Ascending aorta (tissue), 2 donors: ENCODE results near the gene LIPG. TPM values are rescaled to one million over a fixed set of nuclear protein-coding genes. Genes with fewer than 3 reads are reported as not detected.
"Not testable (repeated sequence)": the region's sequence is repeated elsewhere in the genome, so short reads cannot be mapped to it uniquely, and the experiment has no call there.

ENCODE experiments used
- DNase-seq, 2 donors: peaks; one replicate each; pipeline ENCODE4 v3.0.0-alpha.2; 2019; ENCODE audit warnings: low spot score in 2 of 2
- H3K27ac ChIP-seq, 2 donors: fragments of 200-600 bp; sonication (generic); one replicate each; pipeline ENCODE4 v1.5.1; 2016 to 2017; ENCODE audit warnings: mild to moderate bottlenecking in 1 of 2
- H3K27me3 ChIP-seq: fragments of 200-600 bp; sonication (generic); one replicate; pipeline ENCODE4 v1.5.1; 2017
- H3K36me3 ChIP-seq, 2 donors: fragments of 200-600 bp; sonication (generic); one replicate each; pipeline ENCODE4 v1.5.1; 2016
- H3K4me1 ChIP-seq, 2 donors: fragments of 200-600 bp; sonication (generic); one replicate each; pipeline ENCODE4 v1.5.1; 2016 to 2017; ENCODE audit warnings: mild to moderate bottlenecking in 1 of 2
- H3K4me3 ChIP-seq, 2 donors: fragments of 200-600 bp; sonication (generic); one replicate each; pipeline ENCODE4 v1.5.1; 2016 to 2017; ENCODE audit warnings: mild to moderate bottlenecking in 1 of 2
- H3K9me3 ChIP-seq, 2 donors: fragments of 200-600 bp; sonication (generic); one replicate each; pipeline ENCODE4 v1.5.1; 2016
- intact Hi-C: fragments of 100-400 bp; cut with DNase I; formaldehyde crosslinking; loops from one replicate; pipeline ENCODE4 v1.15.1; 2023
- total RNA-seq: library from RNA; depleted of rRNA; stranded (reverse); fragments of >200 nt; gene quantifications from one replicate; pipeline ENCODE4 v1.1.0, GENCODE V29; 2016
- TF ChIP-seq, protein P1 (sequence below), 3 experiments: fragments of 200-600 bp in 2 of 3; fragments of 450-650 bp in 1 of 3; sonication (generic) in 2 of 3; IDR thresholded peaks; one replicate each; pipeline ENCODE4 v1.5.1; 2016 to 2019; ENCODE audit warnings: antibody characterized with exemption in 3 of 3, mild to moderate bottlenecking in 1 of 3, moderate library complexity in 1 of 3

LIPG gene
- total RNA-seq, 1 donor from 2014 or later, result 1.6 TPM

DNA sequence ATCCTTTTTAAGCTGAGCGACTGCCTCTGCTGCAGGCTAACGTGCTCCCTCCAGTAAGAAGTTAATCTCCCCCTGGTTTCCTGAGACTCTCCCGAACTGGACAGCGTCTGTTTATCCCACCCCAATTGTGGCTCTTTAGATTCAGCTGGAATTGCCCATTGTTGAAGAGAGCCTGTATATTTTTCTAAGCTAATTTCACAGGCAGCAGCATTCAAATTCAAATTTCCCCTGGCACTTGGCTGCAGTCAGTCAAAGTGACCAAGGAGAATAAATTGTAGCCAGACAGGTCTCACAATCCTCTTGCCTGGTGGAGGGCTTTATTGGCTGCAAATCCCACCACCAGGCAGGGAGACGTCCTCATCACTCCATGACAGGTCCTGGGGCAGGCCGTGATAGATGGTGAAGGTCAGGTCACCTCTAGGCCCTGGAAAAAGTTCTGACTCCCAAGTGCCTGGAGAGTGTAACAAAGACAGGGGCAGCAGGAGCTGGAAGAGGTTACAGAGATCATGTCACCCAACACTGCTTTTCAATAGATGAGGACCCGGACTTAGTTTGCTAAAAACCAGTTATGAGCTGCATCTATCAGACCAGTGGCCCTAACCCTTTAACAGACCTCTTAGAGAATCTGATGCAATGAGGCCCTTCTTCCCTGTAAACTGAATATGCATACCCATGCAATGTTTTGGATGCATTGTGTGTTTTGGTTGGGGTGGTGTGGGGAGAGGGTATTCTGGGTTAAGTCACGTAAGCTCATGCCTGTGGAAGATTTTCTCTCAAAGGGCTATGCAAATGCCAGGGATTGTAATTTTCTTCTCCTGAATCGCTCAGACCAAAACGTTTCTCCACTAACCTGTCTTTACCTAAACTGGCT is 42.5 kb upstream of the LIPG start:
- H3K4me1 ChIP-seq, result no peaks in the 10 kb centered on the region
- DNase-seq, result peak in 1 of 2 donors; percentile 34
- H3K27me3 ChIP-seq, result no peaks in the 10 kb centered on the region
- no peaks in the 10 kb centered on the region for H3K9me3 ChIP-seq
- H3K4me3 ChIP-seq, result no peak overlapping the region
- H3K27ac ChIP-seq, result no peak overlapping the region
- intact Hi-C loops, result no loop called here
- no peaks in the 10 kb centered on the region for H3K36me3 ChIP-seq
- TF ChIP-seq, protein P1, sequence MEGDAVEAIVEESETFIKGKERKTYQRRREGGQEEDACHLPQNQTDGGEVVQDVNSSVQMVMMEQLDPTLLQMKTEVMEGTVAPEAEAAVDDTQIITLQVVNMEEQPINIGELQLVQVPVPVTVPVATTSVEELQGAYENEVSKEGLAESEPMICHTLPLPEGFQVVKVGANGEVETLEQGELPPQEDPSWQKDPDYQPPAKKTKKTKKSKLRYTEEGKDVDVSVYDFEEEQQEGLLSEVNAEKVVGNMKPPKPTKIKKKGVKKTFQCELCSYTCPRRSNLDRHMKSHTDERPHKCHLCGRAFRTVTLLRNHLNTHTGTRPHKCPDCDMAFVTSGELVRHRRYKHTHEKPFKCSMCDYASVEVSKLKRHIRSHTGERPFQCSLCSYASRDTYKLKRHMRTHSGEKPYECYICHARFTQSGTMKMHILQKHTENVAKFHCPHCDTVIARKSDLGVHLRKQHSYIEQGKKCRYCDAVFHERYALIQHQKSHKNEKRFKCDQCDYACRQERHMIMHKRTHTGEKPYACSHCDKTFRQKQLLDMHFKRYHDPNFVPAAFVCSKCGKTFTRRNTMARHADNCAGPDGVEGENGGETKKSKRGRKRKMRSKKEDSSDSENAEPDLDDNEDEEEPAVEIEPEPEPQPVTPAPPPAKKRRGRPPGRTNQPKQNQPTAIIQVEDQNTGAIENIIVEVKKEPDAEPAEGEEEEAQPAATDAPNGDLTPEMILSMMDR (IDR thresholded peaks at IDR 0.05), result no peak

DNA sequence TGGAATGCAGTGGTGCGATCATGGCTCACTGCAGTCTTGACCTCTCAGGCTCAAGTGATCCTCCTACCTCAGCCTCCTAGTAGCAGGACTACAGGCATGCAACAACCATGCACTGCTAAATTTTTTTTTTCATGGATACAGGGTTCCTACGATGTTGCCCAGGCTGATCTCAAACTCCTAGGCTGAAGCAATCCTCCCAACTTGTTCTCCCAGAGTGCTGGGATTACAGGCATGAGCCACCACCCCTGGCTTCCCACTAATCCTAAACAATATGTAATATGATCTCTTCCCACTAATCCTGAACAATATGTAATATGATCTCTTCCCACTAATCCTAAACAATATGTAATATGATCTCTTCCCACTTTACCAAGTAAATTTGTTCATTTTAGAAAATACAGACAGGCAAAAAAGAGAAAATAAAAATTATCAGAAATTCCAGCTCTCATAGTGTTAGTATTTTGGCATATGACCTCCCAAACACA is 41.2 kb upstream of the LIPG start:
- Histone ChIP-seq H3K27me3 (no peaks in the 10 kb centered on the region), H3K36me3 (no peaks in the 10 kb centered on the region), H3K9me3 (no peaks in the 10 kb centered on the region), H3K4me3 (no peak overlapping the region), H3K4me1 (no peaks in the 10 kb centered on the region), H3K27ac (no peak overlapping the region)
- TF ChIP-seq, protein P1 (IDR thresholded peaks at IDR 0.05), result no peak
- intact Hi-C loops, result no loop called here
- DNase-seq, result peak in 1 of 2 donors; percentile 24

DNA sequence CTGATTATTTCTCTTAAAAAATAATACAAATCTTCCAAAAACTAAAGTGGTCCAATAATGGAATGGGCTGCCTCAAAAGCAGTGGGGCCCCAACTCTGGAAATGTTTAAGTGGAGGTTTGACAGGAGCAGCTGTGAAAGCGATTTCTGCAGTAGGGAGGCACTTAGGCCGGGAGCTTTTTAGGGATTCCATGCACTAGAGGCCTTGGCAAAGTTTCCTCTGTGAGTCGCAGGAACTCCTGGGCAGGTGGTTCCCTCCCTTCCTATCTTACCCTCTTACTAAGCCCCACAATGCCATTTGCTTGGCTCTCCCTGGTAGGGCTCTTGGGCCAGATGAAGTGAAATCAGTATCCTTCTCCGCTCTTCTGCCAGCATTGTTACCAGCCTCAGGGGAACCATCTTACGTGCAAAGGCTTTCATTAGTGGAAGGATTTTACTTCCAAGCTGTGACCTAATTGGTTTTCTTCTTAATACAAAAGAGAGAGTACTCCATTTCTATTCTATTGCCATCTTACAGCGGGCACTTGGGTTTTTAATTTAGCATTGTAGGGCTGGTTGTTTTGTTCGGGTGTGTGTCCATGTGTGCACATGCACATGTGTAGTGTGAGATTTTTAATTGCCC is 40.5 kb upstream of the LIPG start:
- H3K4me1 ChIP-seq, result no peaks in the 10 kb centered on the region
- DNase-seq, result peak in 1 of 2 donors; percentile 35
- intact Hi-C loops, result no loop called here
- TF ChIP-seq, protein P1 (IDR thresholded peaks at IDR 0.05), result no peak
- H3K4me3 ChIP-seq, result no peak overlapping the region
- no peaks in the 10 kb centered on the region for H3K36me3 ChIP-seq
- no peak overlapping the region for H3K27ac ChIP-seq
- no peaks in the 10 kb centered on the region for H3K9me3 ChIP-seq
- H3K27me3 ChIP-seq, result no peaks in the 10 kb centered on the region

DNA sequence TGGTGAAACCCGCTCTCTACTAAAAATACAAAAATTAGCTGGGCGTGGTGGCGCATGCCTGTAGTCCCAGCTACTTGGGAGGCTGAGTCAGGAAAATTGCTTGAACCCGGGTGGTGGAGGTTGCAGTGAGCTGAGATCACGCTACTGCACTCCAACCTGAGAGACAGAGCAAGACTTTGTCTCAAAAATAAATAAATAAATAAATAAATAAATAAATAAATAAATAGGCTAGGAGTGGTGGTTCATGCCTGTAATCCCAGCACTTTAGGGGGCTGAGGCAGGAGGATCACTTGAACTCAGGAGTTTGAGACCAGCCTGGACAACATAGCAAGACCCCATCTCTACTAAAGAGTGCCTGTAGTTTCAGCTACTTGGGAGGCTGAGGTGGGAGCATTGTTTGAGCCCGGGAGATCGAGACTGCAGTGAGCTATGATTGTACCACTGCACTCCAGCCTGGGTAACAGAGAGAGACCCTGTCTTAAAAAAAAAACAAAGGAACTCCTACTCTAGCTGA is 38.2 kb upstream of the LIPG start:
- H3K4me1 ChIP-seq, intact Hi-C loops, H3K9me3 ChIP-seq, H3K36me3 ChIP-seq, H3K4me3 ChIP-seq, H3K27me3 ChIP-seq, H3K27ac ChIP-seq: not testable (repeated sequence)
- DNase-seq, result peak in 1 of 2 donors; percentile 25

DNA sequence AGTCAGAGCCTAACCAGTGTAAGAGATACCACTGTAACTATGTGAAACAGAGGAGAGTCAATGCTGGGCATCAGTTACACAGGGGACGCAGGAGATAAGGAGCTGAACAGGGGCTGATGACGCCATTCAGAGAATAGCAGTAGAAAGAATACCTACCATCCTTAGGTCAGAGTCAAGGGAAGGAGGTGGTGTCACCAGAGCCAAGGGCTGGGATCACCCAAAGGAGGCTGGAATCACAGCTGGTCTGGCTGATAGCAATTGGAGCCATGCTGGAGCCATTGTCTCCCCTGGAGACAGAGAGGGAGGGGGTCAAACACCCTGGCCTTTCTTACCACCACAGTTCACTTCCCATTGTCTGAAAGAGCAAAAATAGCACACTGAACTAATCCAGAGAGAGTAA is 37.5 kb upstream of the LIPG start:
- H3K4me3 ChIP-seq, result no peak overlapping the region
- TF ChIP-seq, protein P1 (IDR thresholded peaks at IDR 0.05), result no peak
- intact Hi-C loops, result no loop called here
- no peaks in the 10 kb centered on the region for H3K36me3 ChIP-seq
- H3K4me1 ChIP-seq, result no peaks in the 10 kb centered on the region
- peak in 1 of 2 donors; percentile 15 for DNase-seq
- no peaks in the 10 kb centered on the region for H3K9me3 ChIP-seq
- H3K27ac ChIP-seq, result no peak overlapping the region
- no peaks in the 10 kb centered on the region for H3K27me3 ChIP-seq

DNA sequence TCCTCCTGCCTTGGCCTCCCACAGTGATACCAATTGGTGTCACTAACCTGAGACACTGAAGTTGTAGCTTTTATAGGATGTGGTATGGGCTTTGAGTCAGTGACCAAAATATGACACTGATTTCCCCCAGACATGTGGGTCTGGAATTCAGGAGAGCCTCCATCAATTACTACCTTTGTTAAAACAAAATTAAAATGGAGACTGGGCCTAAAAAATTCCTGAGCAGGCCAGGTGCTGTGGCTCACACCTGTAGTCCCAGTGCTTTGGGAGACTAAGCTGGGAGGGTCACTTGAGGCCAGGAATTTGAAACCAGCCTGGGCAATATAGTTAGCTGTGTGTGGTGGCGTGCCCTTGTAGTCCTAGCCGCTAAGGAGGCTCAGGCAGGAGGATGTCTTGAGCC is 36.9 kb upstream of the LIPG start:
- Histone ChIP-seq H3K4me1 (no peaks in the 10 kb centered on the region), H3K36me3 (no peaks in the 10 kb centered on the region), H3K9me3 (no peaks in the 10 kb centered on the region), H3K4me3 (no peak overlapping the region), H3K27me3 (no peaks in the 10 kb centered on the region), H3K27ac (no peak overlapping the region)
- intact Hi-C loops, result no loop called here
- peak in 1 of 2 donors; percentile 2 for DNase-seq
- TF ChIP-seq, protein P1 (IDR thresholded peaks at IDR 0.05), result no peak
